Measurements from ENCODE around the gene CFHR1. TPM values are rescaled to one million over a fixed set of nuclear protein-coding genes. Genes with fewer than 3 reads are reported as not detected.
A peak's percentile ranks its signal among the peaks of the same experiment; 100 is the strongest.

CFHR1 gene
- total and polyA plus RNA-seq, 2 of the 13 experiments (the other 11 are each of a cell fraction or from before 2014, with no cell fraction given), result not detected

DNA sequence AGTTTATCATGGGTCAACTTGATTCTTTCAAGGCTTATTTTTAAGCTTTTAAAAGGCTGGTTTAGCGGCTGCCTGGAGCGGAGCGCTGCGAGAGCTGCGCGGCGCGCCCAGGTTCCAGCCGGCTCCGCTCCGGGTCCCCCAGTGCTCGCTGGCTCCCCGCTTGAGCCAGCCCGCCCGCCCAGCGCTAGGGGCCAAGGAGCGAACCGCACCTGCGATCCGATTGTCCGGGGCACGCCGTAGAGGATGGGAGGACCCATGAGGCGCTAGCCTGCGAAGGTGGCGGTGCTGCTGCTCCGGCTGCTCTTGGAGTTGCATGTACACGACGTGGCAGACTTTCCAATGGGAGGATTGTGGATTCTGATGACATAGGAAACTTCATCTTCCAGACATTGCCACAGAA lies 58.4 kb downstream of the CFHR1 start:
- intact Hi-C loops (cut with micrococcal nuclease; ENCODE audit: unreplicated experiment) (no loop called here), in situ Hi-C loops (cut with HindIII; ENCODE audit: extremely low pct_ligation_motif_present, low pct_unique_long_range_greater_than_20kb) (no loop called here)
- H3K4me3 ChIP-seq (replicated peaks in 1 of 3; ENCODE audit: insufficient read depth in 1 of 3, low read depth in 2 of 3, low read length in 3 of 3), result peak overlapping the region in 1 of 3 experiments; percentile 11; a peak in 1 of 6 replicates
- H3K4me2 ChIP-seq (ENCODE audit: low read depth, low read length), result peak overlapping the region; percentile 28; the same call in 1 of the 2 replicates
- DNase-seq (ENCODE audit: low spot score) (no peak), FAIRE-seq (no peak), ATAC-seq (peak; percentile 93)
- ChIA-PET POLR2A (no interaction called here), CTCF (ENCODE audit: low intra/inter-chr PET ratio, low total read pairs) (no interaction called here)
- H3K9me3 ChIP-seq (ENCODE audit: low read length), result no peaks in the 10 kb centered on the region
- no peak overlapping the region for H3K9ac ChIP-seq (ENCODE audit: insufficient read depth, low read depth, low read length)
- TF ChIP-seq, protein P1, sequence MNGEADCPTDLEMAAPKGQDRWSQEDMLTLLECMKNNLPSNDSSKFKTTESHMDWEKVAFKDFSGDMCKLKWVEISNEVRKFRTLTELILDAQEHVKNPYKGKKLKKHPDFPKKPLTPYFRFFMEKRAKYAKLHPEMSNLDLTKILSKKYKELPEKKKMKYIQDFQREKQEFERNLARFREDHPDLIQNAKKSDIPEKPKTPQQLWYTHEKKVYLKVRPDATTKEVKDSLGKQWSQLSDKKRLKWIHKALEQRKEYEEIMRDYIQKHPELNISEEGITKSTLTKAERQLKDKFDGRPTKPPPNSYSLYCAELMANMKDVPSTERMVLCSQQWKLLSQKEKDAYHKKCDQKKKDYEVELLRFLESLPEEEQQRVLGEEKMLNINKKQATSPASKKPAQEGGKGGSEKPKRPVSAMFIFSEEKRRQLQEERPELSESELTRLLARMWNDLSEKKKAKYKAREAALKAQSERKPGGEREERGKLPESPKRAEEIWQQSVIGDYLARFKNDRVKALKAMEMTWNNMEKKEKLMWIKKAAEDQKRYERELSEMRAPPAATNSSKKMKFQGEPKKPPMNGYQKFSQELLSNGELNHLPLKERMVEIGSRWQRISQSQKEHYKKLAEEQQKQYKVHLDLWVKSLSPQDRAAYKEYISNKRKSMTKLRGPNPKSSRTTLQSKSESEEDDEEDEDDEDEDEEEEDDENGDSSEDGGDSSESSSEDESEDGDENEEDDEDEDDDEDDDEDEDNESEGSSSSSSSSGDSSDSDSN (CRISPR knock-in tag; IDR thresholded peaks at IDR 0.05), result peak; percentile 32; the same call in 1 of the 2 replicates
- TF ChIP-seq ZNF644 (CRISPR knock-in tag; IDR thresholded peaks at IDR 0.05; ENCODE audit: low read depth) (no peak), HNRNPLL (IDR thresholded peaks at IDR 0.05; ENCODE audit: low read depth, low read length, poor library complexity, severe bottlenecking) (peak; percentile 47)
- 8% methylated on average over 16 of the region's 29 CpGs for WGBS (ENCODE audit: low lambda C conversion rate)
- BruUV-seq (replicated peaks), result no TSS peak
- peaks cover 0 to 4% of the 10 kb centered on the region in 2 experiments; a peak in 1 of 5 replicates for H3K27me3 ChIP-seq (ENCODE audit: control insufficient read depth in 1 of 2, insufficient read depth in 2 of 2, low read length in 2 of 2)
- H3K4me1 ChIP-seq (ENCODE audit: insufficient read depth, low read length), result no peaks in the 10 kb centered on the region
- H3K27ac ChIP-seq (ENCODE audit: extremely low read length, insufficient read depth, low read length), result no peak overlapping the region
- no peak overlapping the region for H2AFZ ChIP-seq (ENCODE audit: low read length)
- H3K79me2 ChIP-seq (ENCODE audit: insufficient read depth, low read length), result no peaks in the 10 kb centered on the region
- H3K36me3 ChIP-seq (replicated peaks in 1 of 2; ENCODE audit: control insufficient read depth in 1 of 2, insufficient read depth in 2 of 2, low read length in 2 of 2), result no peaks in the 10 kb centered on the region
- H4K20me1 ChIP-seq (ENCODE audit: insufficient read depth, low read length), result no peaks in the 10 kb centered on the region

Other genes starting within 250 kb of the CFHR1 start
- gene KCNT2, start 211.3 kb upstream of the CFHR1 start, total RNA-seq (2016; rRNA removed; fragmentation: Illumina TruSeq; extraction: Trizol), result not detected in 2 replicates
- not detected in 2 replicates for gene KCNT2, start 211.3 kb upstream of the CFHR1 start, polyA plus RNA-seq (2011; rRNA removed)
- gene CFH, start 167.7 kb upstream of the CFHR1 start, total RNA-seq (2016; rRNA removed; fragmentation: Illumina TruSeq; extraction: Trizol), result not detected in 2 replicates
- 0.03 TPM in 1 of 2 replicates, not detected in the other for gene CFH, start 167.7 kb upstream of the CFHR1 start, polyA plus RNA-seq (2011; rRNA removed)
- gene CFHR3, start 44.9 kb upstream of the CFHR1 start, total RNA-seq (2016; rRNA removed; fragmentation: Illumina TruSeq; extraction: Trizol), result not detected in 2 replicates
- gene CFHR3, start 44.9 kb upstream of the CFHR1 start, polyA plus RNA-seq (2011; rRNA removed), result not detected in 2 replicates
- not detected in 2 replicates for gene CFHR4, start 68.3 kb downstream of the CFHR1 start, total RNA-seq (2016; rRNA removed; fragmentation: Illumina TruSeq; extraction: Trizol)
- not detected in 2 replicates for gene CFHR4, start 68.3 kb downstream of the CFHR1 start, polyA plus RNA-seq (2011; rRNA removed)
- gene CFHR2, start 124.0 kb downstream of the CFHR1 start, total RNA-seq (2016; rRNA removed; fragmentation: Illumina TruSeq; extraction: Trizol), result not detected in 2 replicates
- 0.08 TPM in 1 of 2 replicates, not detected in the other for gene CFHR2, start 124.0 kb downstream of the CFHR1 start, polyA plus RNA-seq (2011; rRNA removed)
- not detected in 2 replicates for gene CFHR5, start 157.8 kb downstream of the CFHR1 start, total RNA-seq (2016; rRNA removed; fragmentation: Illumina TruSeq; extraction: Trizol)
- gene CFHR5, start 157.8 kb downstream of the CFHR1 start, polyA plus RNA-seq (2011; rRNA removed), result not detected in 2 replicates
- gene F13B, start 247.5 kb downstream of the CFHR1 start, total RNA-seq (2016; rRNA removed; fragmentation: Illumina TruSeq; extraction: Trizol), result 1.9 and 2.7 TPM in 2 replicates
- gene F13B, start 247.5 kb downstream of the CFHR1 start, polyA plus RNA-seq (2011; rRNA removed), result 0.41 and 1.1 TPM in 2 replicates

All from HepG2 (cell line).